ENCODE data around the gene ZNF827. TPM values are rescaled to one million over a fixed set of nuclear protein-coding genes. Genes with fewer than 3 reads are reported as not detected.

ZNF827 gene
- total RNA-seq, 1 experiment from 2014 or later, result 29.4 TPM

- H2BK5ac ChIP-seq (ENCODE audit: insufficient read length, low read length), result no peak overlapping the region
- Mint-ChIP-seq H3K27me3 (ENCODE audit: low read depth) (no peaks in the 10 kb centered on the region), H3K9me3 (peaks cover 12 to 15% of the 10 kb centered on the region in 2 experiments), H3K36me3 (ENCODE audit: insufficient read depth in 1 of 3, low read depth in 3 of 3) (peaks cover 77 to 89% (median 86%) of the 10 kb centered on the region in 3 experiments), H3K27ac (0 out of 7 replicates have a peak overlapping the region, but pooled peaks of 1 of the 3 experiments have one; percentile 36), H3K4me1 (no peaks in the 10 kb centered on the region), H3K4me3 (no peak overlapping the region)
- H2BK15ac ChIP-seq (ENCODE audit: low read depth, low read length), result no peak overlapping the region
- H3K56ac ChIP-seq (ENCODE audit: insufficient read length, low read depth, low read length), result no peak overlapping the region
- H3K14ac ChIP-seq (ENCODE audit: insufficient read depth, low read length), result no peak overlapping the region
- no peak overlapping the region for H2BK120ac ChIP-seq (ENCODE audit: low read depth, low read length, poor library complexity, severe bottlenecking)
- H3K9me3 ChIP-seq (ENCODE audit: control insufficient read depth, low read depth, low read length), result peaks cover 7% of the 10 kb centered on the region
- no peak overlapping the region for H2AK5ac ChIP-seq (ENCODE audit: insufficient read length, low read length)
- no CpG with 5 or more reads among the region's 1 CpG for WGBS (ENCODE audit: extremely low coverage, insufficient read length, low lambda C conversion rate)
- H4K20me1 ChIP-seq (ENCODE audit: control insufficient read depth, insufficient read depth, insufficient read length), result no peaks in the 10 kb centered on the region
- H3T11ph ChIP-seq (ENCODE audit: low read length), result no peak overlapping the region
- no peak for TF ChIP-seq CTCF (conservative IDR thresholded peaks at IDR 0.05)
- no peak overlapping the region for H3K23ac ChIP-seq (ENCODE audit: insufficient read length, low read depth, low read length)
- no peak overlapping the region for H3K18ac ChIP-seq (ENCODE audit: insufficient read length, low read depth, low read length)
- no peak overlapping the region for H4K91ac ChIP-seq (ENCODE audit: insufficient read length, low read depth, low read length)
- no peak overlapping the region for H4K8ac ChIP-seq (replicated peaks; ENCODE audit: insufficient read length, low read depth, low read length)
- H3K4me2 ChIP-seq (ENCODE audit: insufficient read depth, insufficient read length, low read length), result no peak overlapping the region
- H3K79me2 ChIP-seq (ENCODE audit: insufficient read depth, low read length), result no peaks in the 10 kb centered on the region
- H3K23me2 ChIP-seq (ENCODE audit: insufficient read length, low read depth, low read length, poor library complexity, severe bottlenecking), result no peaks in the 10 kb centered on the region
- no peak overlapping the region for H3K4ac ChIP-seq (ENCODE audit: low read depth, low read length)
- H2AFZ ChIP-seq (ENCODE audit: low read length), result no peak overlapping the region
- no peak overlapping the region for H2BK20ac ChIP-seq (ENCODE audit: low read depth, low read length, poor library complexity, severe bottlenecking)
- H3K27ac ChIP-seq (ENCODE audit: insufficient read length, low read depth, low read length), result no peak overlapping the region
- H3K4me1 ChIP-seq (ENCODE audit: insufficient read depth, low read length), result no peaks in the 10 kb centered on the region
- no peak for DNase-seq
- no peak overlapping the region for H2BK12ac ChIP-seq (ENCODE audit: insufficient read length, low read depth, low read length)
- H4K5ac ChIP-seq (ENCODE audit: insufficient read length, low read depth, low read length), result no peak overlapping the region
- no peaks in the 10 kb centered on the region for H3K79me1 ChIP-seq (ENCODE audit: insufficient read depth, low read depth, low read length, poor library complexity, severe bottlenecking)
- no peaks in the 10 kb centered on the region; the same call in 1 of the 2 replicates for H3K27me3 ChIP-seq (ENCODE audit: insufficient read depth, low read length)
- no peak overlapping the region for H3K9ac ChIP-seq (ENCODE audit: extremely low read depth, insufficient read length, low read length)
Measured at GRCh38 chr4:145814246-145814645, 124.4 kb downstream of the ZNF827 start.

Data from H9 (cell line).